ENCODE data around the gene SLC38A3. TPM values are rescaled to one million over a fixed set of nuclear protein-coding genes. Genes with fewer than 3 reads are reported as not detected.

Gene SLC38A3
- total RNA-seq, 1 experiment from 2014 or later = 16.8 TPM

DNA sequence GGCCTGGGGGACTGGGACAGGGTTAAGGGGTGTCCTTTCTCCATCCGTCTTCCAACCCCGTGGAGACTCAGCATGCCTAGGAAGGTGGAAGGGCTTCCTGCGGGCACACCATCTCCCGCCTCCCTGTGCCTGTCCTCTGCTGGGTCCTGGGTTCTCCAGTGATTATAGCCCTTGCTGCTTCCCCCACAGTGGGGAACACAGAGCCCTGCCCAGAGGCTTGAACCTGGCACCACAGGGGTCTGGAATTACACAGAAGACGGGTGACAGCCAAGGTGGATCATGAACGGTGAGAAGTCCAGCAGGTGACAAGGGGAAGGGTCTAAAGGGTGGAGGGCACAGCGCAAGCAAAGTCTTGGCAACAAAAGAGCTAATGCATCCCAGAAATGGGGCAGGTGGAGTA lies 57.7 kb downstream of the SLC38A3 start:
- H3K4me1 Mint-ChIP-seq (ENCODE audit: low read depth, unreplicated experiment) = peaks cover 22% of the 10 kb centered on the region
- Histone ChIP-seq H3K4me3 (ENCODE audit: low read depth, low read length) (no peak overlapping the region), H3K9me3 (no peaks in the 10 kb centered on the region), H3K27me3 (replicated peaks; ENCODE audit: control insufficient read depth, insufficient read depth, low read length) (no peaks in the 10 kb centered on the region), H3K36me3 (ENCODE audit: control insufficient read depth, insufficient read depth, low read length) (0 out of 2 replicates have a peak, but pooled peaks cover 1% of the 10 kb centered on the region), H3K4me1 (peaks cover 49% of the 10 kb centered on the region)
- no TSS peak for BruUV-seq (replicated peaks)
- TF ChIP-seq, protein P1, sequence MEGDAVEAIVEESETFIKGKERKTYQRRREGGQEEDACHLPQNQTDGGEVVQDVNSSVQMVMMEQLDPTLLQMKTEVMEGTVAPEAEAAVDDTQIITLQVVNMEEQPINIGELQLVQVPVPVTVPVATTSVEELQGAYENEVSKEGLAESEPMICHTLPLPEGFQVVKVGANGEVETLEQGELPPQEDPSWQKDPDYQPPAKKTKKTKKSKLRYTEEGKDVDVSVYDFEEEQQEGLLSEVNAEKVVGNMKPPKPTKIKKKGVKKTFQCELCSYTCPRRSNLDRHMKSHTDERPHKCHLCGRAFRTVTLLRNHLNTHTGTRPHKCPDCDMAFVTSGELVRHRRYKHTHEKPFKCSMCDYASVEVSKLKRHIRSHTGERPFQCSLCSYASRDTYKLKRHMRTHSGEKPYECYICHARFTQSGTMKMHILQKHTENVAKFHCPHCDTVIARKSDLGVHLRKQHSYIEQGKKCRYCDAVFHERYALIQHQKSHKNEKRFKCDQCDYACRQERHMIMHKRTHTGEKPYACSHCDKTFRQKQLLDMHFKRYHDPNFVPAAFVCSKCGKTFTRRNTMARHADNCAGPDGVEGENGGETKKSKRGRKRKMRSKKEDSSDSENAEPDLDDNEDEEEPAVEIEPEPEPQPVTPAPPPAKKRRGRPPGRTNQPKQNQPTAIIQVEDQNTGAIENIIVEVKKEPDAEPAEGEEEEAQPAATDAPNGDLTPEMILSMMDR (IDR thresholded peaks at IDR 0.05; ENCODE audit: insufficient read depth in 1 of 2, low read depth in 1 of 2, low read length in 1 of 2, severe bottlenecking in 1 of 2, unreplicated experiment in 1 of 2) = no peak
- intact Hi-C loops (cut with micrococcal nuclease; ENCODE audit: unreplicated experiment) = no loop called here
- H3K27ac Mint-ChIP-seq (ENCODE audit: unreplicated experiment) = peak overlapping the region; percentile 96
- ChIA-PET CTCF (interaction anchor here (0.8 kb wide), 1 partner anchor 68 kb away, joined by 3 read pairs; no protein-coding TSS in a partner anchor), POLR2A (no interaction called here)
- no peak for DNase-seq
- H3K4me3 Mint-ChIP-seq (ENCODE audit: unreplicated experiment) = peak overlapping the region; percentile 16
- no peaks in the 10 kb centered on the region for H3K9me3 Mint-ChIP-seq (ENCODE audit: unreplicated experiment)
- peaks cover 31% of the 10 kb centered on the region for H3K36me3 Mint-ChIP-seq (ENCODE audit: insufficient read depth, unreplicated experiment)
- no peaks in the 10 kb centered on the region for H3K27me3 Mint-ChIP-seq (ENCODE audit: insufficient read depth, unreplicated experiment)

DNA sequence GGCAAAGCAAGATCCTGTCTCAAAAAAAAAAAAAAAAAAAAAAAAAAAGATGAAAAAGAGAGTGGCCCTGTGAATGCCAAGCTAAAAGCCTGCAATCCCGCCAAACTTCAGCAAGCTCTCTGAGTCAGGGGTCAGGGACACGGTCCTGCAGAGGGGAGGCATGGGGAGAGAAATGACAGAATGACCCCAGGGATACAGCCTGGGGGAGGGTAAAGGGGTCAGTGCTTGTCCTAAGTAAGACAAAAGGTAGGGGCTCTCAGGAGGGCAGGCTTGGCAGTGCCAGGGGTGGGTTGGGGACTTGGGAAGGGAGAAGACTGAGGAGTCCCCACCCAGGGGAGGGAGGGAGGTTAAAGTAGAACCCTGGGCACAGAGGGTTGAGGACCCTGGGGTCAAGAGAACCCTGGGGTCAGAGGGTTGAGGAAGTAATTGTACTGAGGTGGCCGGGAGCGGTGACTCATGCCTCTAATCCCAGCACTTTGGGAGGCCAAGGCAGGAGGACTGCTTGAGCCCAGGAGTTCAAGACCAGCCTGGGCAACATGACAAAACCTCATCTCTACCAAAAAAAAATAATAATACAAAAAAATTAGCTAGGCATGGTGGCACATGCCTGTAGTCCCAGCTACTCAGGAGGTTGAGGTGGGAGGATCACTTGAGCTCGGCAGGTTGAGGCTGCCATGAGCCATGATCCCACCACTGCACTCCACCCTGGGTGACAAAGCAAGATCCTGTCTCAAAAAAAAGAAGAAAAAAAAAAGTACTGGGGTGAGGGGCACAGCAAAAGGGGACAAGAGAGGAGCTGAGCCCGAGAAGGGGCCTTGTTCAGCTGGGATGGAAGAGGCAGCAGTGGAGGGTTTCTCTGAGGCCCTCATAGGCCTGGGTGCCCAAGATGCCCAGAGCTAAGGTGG lies 58.7 kb downstream of the SLC38A3 start:
- Histone ChIP-seq H3K27me3 (replicated peaks; ENCODE audit: control insufficient read depth, insufficient read depth, low read length) (no peaks in the 10 kb centered on the region), H3K9me3 (no peaks in the 10 kb centered on the region), H3K4me3 (ENCODE audit: low read depth, low read length) (no peak overlapping the region), H3K36me3 (ENCODE audit: control insufficient read depth, insufficient read depth, low read length) (no peaks in the 10 kb centered on the region), H3K4me1 (peaks cover 56% of the 10 kb centered on the region)
- H3K4me3 Mint-ChIP-seq (ENCODE audit: unreplicated experiment) = peak overlapping the region; percentile 43
- intact Hi-C loops (cut with micrococcal nuclease; ENCODE audit: unreplicated experiment) = loop anchor here (1.0 to 2.0 kb wide), 2 partner anchors 10 to 35 kb away; partner anchors contain the start of genes HYAL3 and NAA80
- BruUV-seq (replicated peaks) = TSS peak; percentile 84
- H3K27me3 Mint-ChIP-seq (ENCODE audit: insufficient read depth, unreplicated experiment) = no peaks in the 10 kb centered on the region
- ChIA-PET POLR2A (interaction anchor here (0.5 to 1.2 kb wide), 7 partner anchors 28 to 338 kb away, joined by 3 to 11 read pairs (median 5); partner anchors contain the start of genes GNAI2 and IFRD2), CTCF (interaction anchor here (0.7 to 1.9 kb wide), 7 partner anchors 17 to 111 kb away, joined by 3 to 13 read pairs (median 9); partner anchors contain the start of gene GNAI2)
- no peaks in the 10 kb centered on the region for H3K9me3 Mint-ChIP-seq (ENCODE audit: unreplicated experiment)
- peaks cover 31% of the 10 kb centered on the region for H3K4me1 Mint-ChIP-seq (ENCODE audit: low read depth, unreplicated experiment)
- H3K27ac Mint-ChIP-seq (ENCODE audit: unreplicated experiment) = peak overlapping the region; percentile 96
- TF ChIP-seq, protein P1 (IDR thresholded peaks at IDR 0.05; ENCODE audit: insufficient read depth in 1 of 2, low read depth in 1 of 2, low read length in 1 of 2, severe bottlenecking in 1 of 2, unreplicated experiment in 1 of 2) = no peak
- peaks cover 24% of the 10 kb centered on the region for H3K36me3 Mint-ChIP-seq (ENCODE audit: insufficient read depth, unreplicated experiment)
- no peak for DNase-seq

DNA sequence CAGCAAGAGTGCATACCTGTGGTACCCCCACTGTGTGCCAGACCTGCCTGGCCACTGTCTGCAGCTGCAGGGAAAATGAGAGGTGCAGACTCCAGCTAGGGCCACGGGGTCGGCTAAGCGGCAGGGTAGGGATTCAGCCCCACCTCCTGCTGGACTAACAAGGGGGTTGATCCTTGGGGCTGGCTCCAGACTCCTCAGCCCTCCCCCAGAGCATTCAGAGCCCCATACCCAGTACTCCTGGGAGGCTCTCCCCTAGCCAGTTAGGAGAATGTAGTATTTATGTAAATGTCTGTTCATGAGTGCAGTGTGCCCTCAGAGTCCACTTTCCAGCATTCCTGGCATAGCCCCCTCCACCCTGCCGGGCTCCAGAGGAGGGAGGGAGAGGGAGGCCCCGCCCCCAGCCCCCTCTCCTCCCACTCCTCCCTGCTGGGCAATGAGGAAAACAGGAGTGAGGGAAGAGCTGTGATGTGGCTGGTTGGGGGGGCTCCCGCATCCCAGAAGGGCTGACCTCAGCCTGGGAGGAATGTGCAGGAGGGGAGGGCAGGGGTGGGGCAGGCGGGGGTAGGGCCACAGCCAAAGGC lies 59.4 kb downstream of the SLC38A3 start:
- H3K4me3 Mint-ChIP-seq (ENCODE audit: unreplicated experiment) = peak overlapping the region; percentile 44
- H3K9me3 Mint-ChIP-seq (ENCODE audit: unreplicated experiment) = no peaks in the 10 kb centered on the region
- no TSS peak for BruUV-seq (replicated peaks)

More for the DNA sequence above, 59.4 kb downstream of the SLC38A3 start:
- H3K4me1 Mint-ChIP-seq (ENCODE audit: low read depth, unreplicated experiment) = peaks cover 39% of the 10 kb centered on the region
- no peak overlapping the region for H3K4me3 ChIP-seq (ENCODE audit: low read depth, low read length)
- intact Hi-C loops (cut with micrococcal nuclease; ENCODE audit: unreplicated experiment) = loop anchor here (1.0 to 2.0 kb wide), 2 partner anchors 9 to 34 kb away; partner anchors contain the start of genes HYAL3 and NAA80
- H3K36me3 Mint-ChIP-seq (ENCODE audit: insufficient read depth, unreplicated experiment) = peaks cover 19% of the 10 kb centered on the region
- H3K9me3 ChIP-seq = no peaks in the 10 kb centered on the region
- TF ChIP-seq, protein P1 (IDR thresholded peaks at IDR 0.05; ENCODE audit: insufficient read depth in 1 of 2, low read depth in 1 of 2, low read length in 1 of 2, severe bottlenecking in 1 of 2, unreplicated experiment in 1 of 2) = no peak
- H3K27ac Mint-ChIP-seq (ENCODE audit: unreplicated experiment) = peak overlapping the region; percentile 96
- ChIA-PET CTCF (interaction anchor here (0.5 to 1.9 kb wide), 17 partner anchors 18 to 815 kb away, joined by 3 to 13 read pairs (median 5); partner anchors contain the start of genes GNAI2, HYAL3 and NAA80), POLR2A (interaction anchor here (0.5 to 1.2 kb wide), 12 partner anchors 11 to 453 kb away, joined by 3 to 11 read pairs (median 6); partner anchors contain the start of genes GNAI2, HEMK1 and IFRD2)
- no peaks in the 10 kb centered on the region for H3K36me3 ChIP-seq (ENCODE audit: control insufficient read depth, insufficient read depth, low read length)
- H3K27me3 Mint-ChIP-seq (ENCODE audit: insufficient read depth, unreplicated experiment) = no peaks in the 10 kb centered on the region
- peak; percentile 93 to 97 for DNase-seq
- peaks cover 63% of the 10 kb centered on the region for H3K4me1 ChIP-seq
- H3K27me3 ChIP-seq (replicated peaks; ENCODE audit: control insufficient read depth, insufficient read depth, low read length) = no peaks in the 10 kb centered on the region
